GOT3 (cell line): ENCODE data around the gene HAO2.
"Not testable (repeated sequence)": the region's sequence is repeated elsewhere in the genome, so short reads cannot be mapped to it uniquely, and the experiment has no call there.

Source experiments
- DNase-seq: peaks from one replicate; lab custom pipeline; 2025; ENCODE audit warnings: mixed read lengths; lab: John Stamatoyannopoulos, UW

HAO2 gene

DNA sequence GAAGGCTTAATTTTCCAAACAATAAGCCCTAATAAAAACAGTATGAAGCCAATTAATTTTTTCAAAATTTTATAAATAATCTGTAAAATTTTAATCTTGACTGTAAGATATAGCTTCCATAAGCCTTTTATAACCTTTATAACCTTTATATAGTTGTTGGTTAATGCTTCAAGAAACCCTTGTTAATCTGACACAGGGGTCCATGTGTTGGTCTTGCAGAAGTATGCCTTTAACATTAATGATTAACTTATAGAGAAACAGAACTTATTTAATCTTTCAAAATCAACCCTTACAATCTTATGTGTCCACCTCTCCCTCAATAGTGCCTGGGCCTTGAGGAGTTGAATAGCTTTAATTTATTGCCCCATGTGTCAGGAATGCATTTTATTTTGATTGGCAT is 23.2 kb upstream of the HAO2 start:
- no peak for DNase-seq

- no peak for DNase-seq
These were observed 20.7 kb upstream of the HAO2 start for GRCh38 chr1:119347858-119348257.

- no peak for DNase-seq
These were observed 19.6 kb upstream of the HAO2 start for GRCh38 chr1:119348941-119349340.

GRCh38 chr1:119350866-119351265 is 17.7 kb upstream of the HAO2 start:
- DNase-seq: not testable (repeated sequence)

- DNase-seq: no peak
These were observed 16.6 kb upstream of the HAO2 start for GRCh38 chr1:119351997-119352396.

GRCh38 chr1:119353836-119354235 is 14.7 kb upstream of the HAO2 start:
- DNase-seq: no peak

DNA sequence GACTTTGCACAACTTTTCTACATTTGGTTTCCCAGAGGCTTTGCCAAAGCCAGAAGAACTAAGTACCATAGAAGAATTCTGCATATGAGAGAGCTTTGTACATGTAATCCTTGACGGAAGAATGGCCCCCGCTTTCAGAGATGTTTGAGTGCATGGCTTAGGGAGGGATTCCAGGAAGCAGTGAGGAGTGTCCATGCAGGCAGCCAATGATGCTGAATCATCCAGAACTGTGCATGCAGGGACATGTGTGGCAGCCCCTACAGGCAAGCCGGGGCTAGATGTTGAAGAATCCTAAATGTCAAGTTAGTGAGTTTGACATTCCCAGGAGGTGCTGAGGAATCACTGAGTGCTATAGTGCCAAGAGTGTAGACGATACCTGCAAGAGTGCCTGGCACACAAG is 9.9 kb upstream of the HAO2 start:
- DNase-seq: no peak

DNA sequence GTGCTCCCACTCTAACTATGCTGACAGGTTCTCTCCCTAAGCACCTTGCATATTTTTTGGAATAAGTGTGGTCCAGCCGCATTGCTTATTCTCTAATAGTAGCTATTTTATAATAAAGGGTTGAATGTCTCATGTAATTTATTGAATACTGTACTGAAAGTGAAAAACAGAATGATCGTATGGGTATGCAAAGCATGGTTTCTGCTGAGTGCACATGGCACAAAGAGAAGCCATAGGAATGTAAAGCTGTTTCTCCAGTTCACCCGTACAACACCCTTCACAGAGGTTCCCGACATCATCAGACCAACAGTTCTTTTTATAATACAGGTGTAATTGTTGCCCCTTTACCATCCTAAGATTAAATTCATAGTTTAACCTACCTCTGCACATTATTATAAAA is 8.9 kb upstream of the HAO2 start:
- DNase-seq: no peak

DNA sequence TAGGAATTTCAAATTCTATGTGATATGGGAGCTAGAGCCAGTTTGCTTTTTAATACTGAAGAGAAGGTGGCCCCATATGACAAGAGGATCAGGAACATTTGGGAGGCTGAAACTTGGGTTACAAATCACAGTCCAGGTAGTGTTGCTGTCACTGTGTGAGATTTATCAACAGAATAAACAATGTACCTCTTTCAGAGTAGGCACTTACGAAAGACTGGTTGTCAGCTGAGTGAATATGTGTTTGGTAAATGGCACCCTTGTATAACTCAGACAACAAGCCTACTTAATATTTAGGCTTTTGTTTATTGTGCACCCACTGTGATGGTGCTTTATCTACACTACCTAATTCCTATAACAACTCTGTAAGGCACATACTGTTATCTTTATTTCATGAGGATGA is 7.4 kb upstream of the HAO2 start:
- no peak for DNase-seq

DNA sequence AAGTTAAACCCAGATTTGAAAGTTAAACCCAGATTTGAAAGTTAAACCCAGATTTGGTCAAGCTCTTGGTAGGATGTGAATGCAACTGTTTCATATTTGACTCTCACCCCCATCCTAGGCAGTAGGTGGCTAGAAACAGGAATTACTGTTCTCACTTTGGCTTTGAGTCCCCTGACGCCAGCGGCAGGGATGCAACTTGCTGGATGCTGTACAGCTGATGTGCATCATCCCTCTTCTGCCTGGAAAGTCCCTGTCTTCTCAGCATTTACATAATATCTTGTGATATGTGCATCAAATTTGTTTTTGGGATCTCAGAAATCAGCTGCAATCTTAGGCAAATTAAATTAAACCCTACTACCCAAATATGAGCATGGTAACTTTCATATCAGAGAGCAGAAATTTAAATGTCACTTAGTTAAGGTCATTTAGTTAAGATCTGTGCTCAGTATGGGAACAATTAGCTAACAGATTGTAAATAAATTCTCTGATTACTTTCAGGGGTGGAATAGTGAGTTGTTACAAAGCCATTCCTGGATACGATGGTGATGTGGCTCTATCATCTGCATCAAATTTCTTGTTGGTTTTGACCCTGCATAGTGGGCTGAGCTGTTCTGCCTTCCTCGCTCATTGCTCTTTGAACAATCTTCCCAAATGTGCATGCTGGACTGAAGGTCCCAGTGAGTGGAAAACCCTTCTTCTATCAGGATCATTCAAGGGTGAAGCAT is 6.8 kb upstream of the HAO2 start:
- no peak for DNase-seq

DNA sequence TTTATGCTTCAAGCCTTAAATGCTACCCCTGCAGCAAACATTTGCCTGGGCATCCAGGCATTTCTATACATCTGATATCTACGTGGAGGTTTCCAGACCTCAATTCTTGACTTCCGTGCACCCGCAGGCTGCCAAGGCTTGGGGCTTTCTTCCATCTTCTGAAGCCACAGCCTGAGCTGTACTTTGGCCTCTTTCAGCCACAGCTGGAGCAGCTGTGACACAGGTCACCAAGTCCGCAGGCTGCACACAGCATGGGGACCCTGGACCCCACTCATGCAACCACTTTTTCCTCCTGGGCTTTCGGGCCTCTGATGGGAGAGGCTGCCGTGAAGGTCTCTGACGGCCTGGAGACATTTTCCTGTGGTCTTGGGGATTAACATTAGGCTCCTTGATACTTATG is 5.4 kb upstream of the HAO2 start:
- DNase-seq: no peak

DNA sequence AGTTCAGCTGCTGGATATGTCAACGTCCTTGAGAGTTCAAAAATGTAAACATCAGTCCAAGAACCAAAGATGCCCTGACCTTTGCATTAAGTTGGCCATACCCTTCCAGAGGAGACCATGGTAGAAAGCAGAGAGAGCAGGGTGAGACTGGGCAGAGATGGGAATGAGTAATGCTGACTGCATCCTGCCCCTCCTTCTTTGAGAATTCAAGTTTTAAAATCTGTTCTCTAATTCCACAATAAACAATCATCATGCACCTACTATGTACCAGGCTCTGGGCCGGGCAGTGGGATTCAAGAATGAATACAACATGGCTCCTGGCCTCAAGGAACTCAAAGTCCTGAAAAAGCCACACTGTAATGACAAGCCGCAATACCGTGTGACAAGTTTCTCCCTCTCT is 3.9 kb upstream of the HAO2 start:
- DNase-seq: no peak

- no peak for DNase-seq
These were observed 2.2 kb upstream of the HAO2 start for GRCh38 chr1:119366424-119366823.

GRCh38 chr1:119367432-119368124 is 1.0 kb upstream of the HAO2 start:
- DNase-seq: no peak

GRCh38 chr1:119370748-119371147 is 2.2 kb downstream of the HAO2 start:
- no peak for DNase-seq

- DNase-seq: no peak
These were observed 3.2 kb downstream of the HAO2 start for GRCh38 chr1:119371815-119372214.

DNA sequence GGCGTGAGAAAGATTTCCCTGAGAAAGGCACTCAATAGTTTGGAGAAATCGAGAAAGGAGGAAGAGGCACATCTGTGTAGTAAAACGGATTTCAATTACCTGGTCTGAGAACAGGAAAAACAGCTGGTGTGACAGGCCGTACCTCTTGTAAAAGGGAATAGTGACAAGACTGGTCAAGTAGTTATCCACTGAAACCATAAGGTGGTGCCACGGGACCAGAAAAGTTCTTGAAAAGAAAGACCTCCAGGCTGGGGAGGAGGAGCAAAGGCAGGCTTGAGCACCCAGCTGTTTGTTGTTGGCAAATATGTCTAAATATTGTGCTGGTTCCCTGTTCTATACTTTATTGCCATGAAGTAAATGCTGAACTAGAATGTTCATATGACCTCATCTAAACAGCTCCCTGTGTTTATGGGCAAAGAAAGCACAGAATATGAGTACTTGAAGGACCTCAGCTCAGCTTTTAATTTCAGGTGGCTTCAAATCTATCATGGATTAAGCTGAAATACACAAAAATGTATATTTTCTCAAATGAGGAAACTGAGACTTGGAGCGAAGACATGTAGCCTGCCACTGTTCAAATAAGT is 4.0 kb downstream of the HAO2 start:
- no peak for DNase-seq

GRCh38 chr1:119373465-119373864 is 4.9 kb downstream of the HAO2 start:
- DNase-seq: no peak

GRCh38 chr1:119374208-119374874 is 5.8 kb downstream of the HAO2 start:
- DNase-seq: no peak

GRCh38 chr1:119375366-119375765 is 6.8 kb downstream of the HAO2 start:
- no peak for DNase-seq

- DNase-seq: no peak
These were observed 8.0 kb downstream of the HAO2 start for GRCh38 chr1:119376594-119376993.

DNA sequence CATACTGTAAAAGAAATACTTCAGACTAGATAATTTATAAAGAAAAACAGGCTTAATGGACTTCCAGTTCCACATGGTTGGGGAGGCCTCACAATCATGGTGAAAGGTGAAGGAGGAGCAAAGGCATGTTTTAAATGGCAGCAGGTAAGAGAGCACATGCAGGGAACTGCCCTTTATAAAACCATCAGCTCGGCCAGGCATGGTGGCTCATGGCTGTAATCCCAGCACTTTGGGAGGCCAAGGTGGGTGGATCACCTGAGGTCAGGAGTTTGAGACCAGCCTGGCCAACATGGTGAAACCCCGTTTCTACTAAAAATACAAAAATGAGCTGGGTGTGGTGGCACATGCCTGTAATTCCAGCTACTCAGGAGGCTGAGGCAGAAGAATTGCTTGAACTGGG is 9.0 kb downstream of the HAO2 start:
- not testable (repeated sequence) for DNase-seq

DNA sequence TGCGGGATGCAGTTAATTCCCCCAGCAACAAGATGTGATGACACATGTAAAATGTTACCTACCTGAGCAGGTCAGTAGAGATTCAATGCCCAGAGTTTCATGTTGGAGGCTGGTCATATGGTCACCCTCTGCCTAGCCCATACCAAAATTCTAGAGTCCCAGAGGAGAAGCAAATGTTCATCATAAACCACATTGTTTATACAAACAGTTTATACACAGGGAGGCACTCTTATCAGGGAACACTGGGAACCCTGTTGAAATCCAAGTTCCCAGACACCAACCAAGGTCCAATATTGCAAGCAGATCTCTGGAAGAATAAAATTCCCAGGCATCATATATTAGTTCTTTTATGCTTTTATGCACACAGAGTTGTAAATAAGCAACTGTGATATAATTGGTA is 10.5 kb downstream of the HAO2 start:
- no peak for DNase-seq
